HG03108 (cell line): ENCODE results near the gene NLGN4X.

Experiments used
- ATAC-seq: cut with Tn5 transposase; IDR thresholded peaks from one replicate; pipeline ENCODE4 v1.9.1; 2021; ENCODE audit warnings: moderate library complexity; ENCODE audit not compliant: unreplicated experiment

The NLGN4X gene

DNA sequence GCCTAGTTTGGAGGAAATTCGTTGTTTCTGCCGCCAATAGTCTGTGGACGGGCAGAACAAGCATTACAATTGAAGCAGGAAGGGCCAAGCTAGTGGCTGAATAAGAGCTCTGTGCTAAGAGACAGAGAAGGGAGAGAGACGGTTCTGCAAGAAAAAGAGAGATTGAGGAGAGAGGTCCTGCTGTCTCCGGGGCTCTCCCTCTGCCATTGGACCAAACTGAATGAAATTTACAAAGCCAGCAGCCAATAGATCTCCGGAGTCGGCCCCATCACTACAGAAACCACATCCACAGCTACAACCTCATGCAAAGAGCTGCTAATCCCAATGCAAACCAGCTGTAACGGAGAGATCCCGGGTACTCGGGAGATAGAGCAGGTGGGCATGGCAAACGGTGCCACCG lies at the start of gene NLGN4X:
Gene NLGN4X (minus strand): TSS at position 148 of the 400 bp plus-strand sequence. CDS start 77,401 bp downstream, outside the sequence.
- ATAC-seq = no peak

DNA sequence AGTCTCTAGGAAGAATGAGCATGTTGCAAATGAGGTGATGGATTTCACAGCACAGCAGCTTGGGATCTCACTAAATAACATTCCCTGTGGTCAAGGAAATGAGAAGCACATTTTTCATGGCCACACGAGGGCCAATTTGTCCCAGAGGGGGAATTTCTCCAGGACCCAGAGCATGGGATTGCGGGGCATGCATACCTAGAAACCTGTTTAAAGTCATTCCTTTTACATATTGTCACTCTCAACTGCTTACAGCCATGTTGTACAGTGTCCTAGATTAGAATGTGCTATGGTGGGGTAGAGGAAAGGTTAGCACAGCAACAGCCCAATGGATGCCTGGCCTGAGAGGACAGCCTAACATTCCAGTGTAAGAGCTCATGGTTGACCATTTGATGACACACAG lies 37.4 kb upstream of the NLGN4X start:
- no peak for ATAC-seq

DNA sequence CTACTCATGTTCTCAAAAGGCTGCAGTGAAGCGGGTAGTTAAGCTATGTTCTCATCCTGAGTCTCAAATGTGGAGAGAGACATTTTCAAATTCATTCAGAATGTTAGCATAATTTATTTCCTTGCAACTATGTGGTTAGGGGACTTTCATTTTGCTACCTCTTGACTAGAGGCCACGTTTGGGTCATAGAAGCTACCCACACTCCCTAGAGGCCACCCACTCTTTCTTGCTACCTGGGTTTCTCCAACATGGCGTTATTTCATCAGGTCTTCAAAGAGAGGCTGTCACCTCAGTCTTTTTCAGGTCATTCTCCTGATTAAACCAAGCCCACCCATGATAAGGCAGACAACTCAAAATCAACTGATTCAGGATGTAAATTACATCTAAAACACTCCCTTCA lies 34.3 kb upstream of the NLGN4X start:
- ATAC-seq = no peak

DNA sequence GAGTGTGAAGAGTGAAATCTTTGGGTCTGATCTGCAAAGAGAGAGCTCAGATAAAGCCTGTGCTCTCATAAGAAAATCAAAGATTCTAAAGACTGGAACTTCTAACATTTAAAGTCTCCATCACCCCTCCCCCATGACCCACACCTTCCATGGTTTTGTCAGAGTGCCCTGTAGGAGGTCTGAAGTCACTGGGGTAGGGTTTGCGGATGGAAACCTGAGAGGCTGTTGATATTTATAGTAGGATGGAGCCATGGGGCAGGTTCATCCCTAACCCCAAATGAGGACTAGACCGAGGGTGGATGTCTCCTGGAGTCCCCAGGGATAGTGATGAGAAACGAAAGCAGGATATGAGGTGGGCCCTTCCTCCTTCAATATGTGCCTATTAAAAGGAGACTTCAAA lies 28.4 kb upstream of the NLGN4X start:
- no peak for ATAC-seq

DNA sequence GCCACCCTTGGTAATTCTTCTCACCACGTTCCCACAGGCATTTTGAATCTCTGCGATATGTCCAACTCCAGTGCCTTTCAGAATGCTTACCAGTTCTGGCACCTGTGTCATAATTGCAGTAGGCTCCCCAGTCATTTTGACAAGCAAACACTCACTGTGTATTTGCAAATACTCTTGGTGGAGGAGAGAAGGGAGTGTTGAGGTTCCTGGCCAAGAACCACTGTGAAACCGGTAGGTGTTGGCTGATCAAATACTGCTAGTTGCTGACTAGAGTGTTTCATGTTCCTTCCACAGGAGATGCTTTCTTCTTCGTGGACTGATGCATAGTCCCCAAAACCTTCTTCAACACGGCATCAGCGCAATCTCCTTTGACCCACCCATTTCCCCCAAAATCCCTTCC lies 16.0 kb upstream of the NLGN4X start:
- no peak for ATAC-seq

DNA sequence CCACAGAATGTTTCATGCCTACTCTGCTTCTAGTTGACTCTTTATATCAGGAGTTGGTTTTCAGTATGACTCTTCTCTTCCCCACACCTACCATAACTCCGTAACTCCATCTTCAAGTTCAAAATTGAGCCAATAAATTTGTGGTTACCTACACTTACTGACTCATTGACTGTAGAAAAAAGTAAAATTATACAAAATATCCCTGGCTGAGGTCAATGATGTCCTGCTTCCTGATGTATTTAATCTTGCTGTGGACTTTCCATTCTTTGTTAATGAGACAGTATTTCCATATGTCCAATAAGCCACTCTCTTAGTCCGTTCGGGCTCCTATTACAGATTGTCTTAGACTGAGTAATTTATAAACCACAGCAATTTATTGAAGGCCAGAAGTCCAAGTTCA lies 9.9 kb upstream of the NLGN4X start:
- ATAC-seq = no peak

DNA sequence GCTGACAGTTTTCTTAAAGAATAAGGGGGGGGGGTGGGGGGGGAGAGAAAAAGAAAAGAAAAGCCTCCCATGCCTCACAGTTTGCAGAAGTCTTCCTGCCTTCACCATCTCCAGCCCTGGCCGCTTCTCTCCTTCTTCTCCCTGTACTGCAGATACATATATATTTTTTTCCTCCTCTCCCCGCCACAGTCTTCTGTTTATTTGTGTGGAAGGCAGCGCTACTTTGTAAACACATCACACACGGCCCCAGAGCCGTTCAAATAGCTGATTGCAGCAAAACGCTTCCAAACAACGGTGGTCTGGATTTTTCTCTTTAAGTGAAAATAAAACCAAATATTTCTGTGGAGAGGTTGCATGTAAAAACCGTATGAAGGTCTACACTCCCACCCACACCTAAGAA lies 732 bp downstream of the NLGN4X start:
- no peak for ATAC-seq

DNA sequence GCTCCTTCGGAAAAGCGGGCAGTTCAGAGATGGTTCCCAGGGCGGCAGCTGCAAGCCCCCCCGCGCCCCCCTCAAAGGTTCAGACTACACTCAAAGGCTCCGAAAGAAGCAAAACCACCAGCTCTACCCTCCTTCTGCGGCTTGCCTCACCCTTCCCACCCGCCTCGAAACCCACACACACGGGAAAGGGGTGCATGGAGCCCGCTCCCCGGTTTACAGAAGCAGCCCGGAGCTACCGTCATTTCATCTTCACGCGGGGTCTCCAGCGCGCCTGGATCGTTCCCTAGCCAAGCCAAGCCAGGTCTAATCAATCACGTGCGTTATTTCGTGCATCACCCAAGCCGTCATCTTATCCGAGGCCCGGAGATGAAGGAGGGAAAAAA lies 1.2 kb downstream of the NLGN4X start:
- no peak for ATAC-seq

DNA sequence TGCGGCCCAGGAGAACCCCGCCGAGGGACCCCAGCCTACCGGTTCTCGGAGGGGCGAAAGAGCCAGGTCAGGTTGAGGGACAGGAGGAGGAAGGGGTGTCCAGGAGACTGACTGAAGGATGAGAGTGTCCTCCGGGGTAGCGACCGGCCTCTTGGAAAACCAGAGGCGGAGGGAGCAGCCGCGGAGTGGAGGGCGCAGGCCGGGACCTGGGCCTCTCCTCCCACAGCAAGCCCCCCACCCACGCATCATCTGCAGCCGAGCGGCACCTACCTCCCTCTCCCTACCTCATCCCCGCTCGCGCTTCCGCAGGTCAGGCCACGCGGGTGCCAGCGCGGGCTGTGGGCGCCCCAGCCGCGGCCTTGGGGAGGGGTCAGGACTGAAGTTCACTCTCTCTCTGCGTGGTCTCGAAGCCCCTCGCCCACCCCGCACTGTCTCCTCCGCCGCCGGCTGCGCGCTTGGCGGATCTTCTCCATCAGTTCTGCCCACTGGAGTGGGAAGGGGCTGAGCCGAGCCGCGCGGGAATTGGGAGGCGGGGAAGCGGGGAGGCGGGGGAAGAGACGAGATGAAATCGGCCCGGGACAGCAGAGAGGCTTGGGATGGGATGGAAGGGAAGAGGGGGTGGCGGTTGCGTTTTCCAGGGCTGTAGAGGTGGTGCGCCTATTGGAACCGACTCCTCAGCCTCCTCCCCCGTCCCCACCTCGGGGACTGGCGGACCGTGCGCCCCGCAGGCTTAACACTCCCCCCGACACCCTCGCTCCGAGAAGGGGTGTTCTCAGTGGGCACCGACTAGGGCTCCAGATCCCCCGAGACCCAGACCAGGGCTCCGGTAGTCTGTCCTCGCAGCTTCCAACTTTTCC lies 1.8 kb downstream of the NLGN4X start:
- no peak for ATAC-seq

DNA sequence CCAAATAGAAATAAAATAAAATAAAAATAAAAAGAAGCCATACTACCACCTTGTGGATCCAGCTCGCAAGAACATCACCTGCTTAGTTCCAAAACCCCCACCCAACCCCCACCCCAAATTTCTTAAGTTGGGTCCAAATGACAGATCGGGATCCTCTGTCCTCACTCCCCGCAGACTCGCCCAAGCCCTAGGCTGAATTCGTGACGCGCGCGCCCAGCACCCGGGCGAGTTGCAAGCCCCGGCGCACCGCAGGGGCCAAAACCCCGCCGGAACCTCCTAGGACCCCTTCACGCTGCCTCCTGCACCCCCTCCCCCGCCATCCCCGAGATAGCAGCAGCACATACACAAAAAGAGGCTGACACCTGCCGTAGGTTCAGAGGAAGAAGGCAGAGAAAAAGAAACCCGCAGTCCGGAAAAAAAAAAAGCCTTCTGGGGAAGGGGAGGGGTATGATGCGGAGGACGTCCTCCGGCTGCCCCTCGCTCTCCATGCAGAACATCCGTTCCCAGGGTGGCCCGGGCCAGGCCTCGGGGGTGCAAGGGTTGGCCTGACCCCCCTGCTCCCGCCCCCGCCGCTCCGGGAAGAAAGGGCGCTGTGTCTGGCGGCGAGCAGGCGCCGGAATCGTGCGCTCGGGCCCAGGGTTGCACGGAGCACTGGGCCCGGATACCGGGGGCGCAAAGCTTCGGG lies 2.6 kb downstream of the NLGN4X start:
- ATAC-seq = no peak

DNA sequence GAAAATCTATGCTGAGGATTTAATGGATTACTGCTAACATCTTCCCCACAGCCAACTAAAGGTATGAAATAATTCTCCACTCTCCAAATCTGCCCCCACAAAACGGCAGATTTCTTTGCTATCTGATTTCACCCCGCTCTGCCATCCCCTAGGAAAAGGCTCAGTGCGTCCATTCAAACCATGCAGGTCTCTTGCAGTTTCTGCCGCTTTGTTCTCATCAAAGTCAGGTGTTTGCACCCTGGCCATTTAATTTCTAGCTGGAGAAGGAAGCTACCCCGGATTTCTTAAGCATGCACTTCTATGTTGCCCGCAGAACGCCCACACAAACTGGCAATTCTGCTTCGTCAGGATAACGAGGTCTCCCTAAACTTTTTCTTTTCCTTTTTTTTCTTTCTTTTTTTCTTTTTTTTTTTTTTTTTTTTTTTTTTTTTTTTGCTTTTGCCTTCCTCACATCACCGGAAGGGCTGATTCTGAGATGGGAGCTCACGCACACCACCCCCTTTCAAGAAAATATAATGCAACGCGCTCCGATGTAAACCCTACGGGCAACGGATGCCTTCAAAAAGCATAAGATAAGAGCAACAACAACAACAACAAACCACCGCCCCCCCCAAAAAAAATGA lies 3.3 kb downstream of the NLGN4X start:
- ATAC-seq = no peak

DNA sequence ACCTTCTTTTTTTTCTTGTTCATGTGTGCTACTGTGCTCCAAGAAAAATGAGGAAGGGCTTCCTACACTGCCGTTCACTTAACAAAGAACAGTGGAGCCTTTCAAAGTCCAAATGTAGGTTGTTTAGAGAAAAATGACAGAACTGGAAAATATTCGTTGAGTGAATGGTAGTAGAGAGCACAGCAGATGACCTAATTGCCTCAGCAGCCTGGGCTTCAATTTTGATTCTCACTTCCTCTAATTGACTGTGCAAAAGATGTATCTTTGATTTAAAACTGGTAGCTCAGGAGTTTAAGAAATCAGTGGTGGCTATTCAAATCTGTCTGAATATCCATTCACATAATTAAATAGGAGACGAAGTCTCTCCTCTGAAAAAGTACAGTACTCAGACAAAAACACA lies 5.2 kb downstream of the NLGN4X start:
- no peak for ATAC-seq

DNA sequence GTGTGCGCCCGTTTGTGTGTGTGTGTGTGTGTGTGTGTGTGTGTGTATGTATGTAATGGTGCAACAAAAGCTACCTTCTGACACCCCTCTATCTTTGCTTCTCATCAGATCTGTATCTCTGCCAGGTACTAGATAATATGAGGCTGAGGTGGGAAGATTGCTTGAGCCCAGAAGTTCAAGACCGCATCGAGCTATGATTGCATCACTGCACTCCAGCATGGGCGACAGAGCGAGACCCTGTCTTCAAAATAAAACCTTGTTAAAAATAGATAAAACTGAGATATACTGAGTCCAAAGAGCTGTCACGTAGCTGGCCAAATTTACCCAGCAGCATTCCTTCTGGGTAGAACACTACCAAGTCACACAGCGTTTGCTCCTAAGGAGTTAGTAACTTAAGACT lies 18.4 kb downstream of the NLGN4X start:
- ATAC-seq = no peak

DNA sequence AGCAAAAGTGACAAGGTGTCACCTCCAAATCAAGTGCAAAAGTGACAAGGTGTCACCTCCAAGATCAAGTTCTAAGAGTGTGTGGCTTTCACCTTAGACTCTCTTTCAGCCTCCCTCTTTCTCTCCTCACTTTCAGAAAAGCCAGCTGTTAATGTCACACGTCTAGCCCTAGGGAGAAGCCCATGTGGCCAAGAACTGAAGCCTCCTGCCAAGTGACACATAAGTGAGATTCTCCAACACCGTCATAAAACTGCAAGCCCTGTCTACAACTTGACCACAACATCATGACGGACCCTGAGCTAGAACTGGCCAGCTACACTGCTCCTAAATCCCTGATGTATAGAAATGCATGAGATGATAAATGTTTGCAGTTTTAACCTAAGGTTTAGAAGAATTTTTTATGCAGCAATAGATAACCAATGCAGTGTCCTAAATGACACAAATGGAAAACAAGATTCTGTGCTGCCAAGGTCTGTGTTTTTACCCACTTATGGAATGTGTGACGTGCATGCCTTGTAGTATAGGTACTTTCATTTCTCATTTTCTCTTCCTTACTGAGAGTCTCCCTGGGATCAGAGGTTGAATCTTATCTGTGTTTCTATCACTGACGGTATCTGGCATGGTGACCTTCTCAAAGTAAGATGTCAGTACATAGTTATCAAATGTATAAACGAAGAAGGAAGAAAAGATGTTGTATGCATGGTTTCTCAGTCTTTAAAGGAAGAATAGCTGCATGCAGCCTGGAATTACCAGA lies 25.0 kb downstream of the NLGN4X start:
- no peak for ATAC-seq

DNA sequence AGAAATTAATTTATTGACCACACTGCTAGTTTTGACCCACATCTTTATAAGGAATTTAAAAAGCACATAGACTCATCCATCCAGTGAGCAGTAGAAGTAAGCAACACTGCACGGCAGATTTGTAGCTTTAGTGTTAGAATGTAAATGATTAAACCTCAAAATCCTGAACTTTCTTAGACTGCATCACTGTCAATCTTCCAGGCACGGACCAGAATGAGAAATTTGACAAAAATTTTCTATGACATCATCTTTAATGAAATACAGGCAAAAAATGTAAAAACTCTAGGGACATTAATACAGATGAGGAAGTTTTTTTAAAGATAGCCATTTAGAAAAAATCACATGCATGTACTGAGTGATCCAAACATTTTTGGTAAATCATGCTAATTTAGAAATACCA lies 29.2 kb downstream of the NLGN4X start:
- no peak for ATAC-seq

DNA sequence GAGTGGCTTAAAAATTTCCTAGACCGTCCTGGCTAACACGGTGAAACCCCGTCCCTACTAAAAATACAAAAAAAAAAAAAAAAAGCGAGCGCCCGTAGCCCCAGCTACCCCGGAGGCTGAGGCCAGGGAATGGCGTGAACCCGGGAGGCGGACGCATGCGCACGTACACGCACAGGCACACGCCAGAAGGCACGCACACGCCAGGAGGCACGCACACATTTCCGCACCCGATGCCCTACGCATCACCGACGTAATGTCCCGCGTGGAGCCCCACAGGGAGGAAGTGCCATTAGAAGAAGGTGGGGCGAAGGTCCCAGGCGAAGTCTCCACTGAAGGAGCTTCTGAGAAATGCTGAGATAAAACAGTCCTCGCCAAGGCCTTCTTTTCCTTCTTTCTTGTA lies 41.4 kb downstream of the NLGN4X start:
- no peak for ATAC-seq

DNA sequence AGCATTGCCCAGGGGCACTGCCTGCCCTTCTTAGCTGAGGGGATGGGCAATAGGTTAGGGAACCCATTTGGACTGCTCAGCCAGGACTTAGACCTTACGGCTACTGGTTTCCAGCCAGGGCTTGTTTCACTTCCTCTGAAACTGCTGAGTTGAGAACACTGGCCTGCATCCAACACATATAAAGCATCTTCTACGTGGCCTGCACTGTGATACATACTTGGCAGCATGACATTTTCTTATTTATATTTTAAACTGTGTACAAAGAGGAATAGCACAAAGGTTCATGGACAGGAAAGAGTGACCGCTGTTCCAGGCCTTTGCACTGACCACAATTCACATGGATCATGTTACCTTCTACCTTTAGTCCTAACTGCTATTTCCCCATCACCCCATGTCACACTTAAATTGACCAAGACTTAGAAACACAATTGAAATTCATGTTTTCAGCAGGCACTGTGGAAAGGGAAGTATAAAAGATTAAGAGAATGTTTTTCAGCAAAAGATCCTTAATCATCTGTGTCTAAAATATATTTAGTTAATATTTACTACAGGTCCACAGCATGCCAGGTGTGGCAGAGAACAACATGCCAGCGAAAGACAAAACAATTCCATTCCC lies 43.7 kb downstream of the NLGN4X start:
- peak; percentile 96 for ATAC-seq

DNA sequence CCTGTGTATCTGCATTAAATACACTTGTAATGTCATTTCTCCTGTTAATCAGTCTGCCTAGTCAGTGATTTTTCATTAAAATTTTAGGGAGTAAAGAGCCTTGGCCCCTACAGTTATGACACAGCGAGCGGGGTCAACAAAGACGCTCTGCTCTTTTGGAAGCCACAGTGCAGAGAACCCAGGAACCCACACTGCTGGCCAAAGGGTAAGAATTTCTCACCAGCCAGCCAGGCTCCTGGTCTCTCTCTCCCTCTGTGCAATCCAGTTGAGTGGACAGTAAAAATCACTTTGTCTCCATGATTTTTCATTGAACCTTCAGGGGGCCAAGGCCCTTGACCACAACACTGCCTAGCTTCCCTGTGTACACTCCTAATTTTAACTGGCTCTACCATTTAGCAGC lies 52.8 kb downstream of the NLGN4X start:
- ATAC-seq = no peak

DNA sequence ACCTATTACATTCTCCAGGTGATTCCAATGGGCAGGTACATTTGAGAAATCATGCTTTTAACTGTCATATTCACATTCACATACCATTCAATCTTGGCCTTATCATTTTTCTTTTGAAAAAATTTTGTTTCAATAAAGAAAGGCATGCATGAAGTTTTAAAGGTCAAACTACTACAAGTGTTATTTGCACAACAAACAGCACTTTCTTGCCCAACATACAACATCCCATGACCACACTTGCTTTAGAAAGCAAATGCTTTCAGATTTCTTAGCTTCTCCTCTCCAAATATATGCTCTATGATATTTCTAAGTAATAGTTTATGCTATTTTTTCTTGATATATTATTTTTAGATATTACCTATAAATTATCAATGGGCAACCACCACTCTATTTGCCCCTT lies 58.2 kb downstream of the NLGN4X start:
- no peak for ATAC-seq

DNA sequence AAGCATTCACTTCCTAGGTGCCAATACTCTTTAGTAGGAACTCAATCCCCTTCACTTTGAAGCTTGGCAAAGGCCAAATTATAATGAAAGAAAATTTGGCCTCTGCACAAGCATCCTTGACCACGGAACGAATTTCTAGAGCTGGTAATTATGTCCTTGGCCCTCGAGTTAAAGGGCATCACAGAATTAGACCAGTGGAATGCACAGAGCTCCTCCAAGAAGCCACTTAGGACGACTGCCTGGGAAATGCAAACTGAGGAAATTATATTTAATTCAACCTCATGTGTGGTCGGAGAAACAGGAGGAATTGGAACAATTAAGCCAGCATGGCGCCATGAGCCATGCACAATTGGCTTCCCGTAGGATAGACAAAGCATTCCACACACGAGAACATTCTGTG lies 59.3 kb downstream of the NLGN4X start:
- no peak for ATAC-seq

DNA sequence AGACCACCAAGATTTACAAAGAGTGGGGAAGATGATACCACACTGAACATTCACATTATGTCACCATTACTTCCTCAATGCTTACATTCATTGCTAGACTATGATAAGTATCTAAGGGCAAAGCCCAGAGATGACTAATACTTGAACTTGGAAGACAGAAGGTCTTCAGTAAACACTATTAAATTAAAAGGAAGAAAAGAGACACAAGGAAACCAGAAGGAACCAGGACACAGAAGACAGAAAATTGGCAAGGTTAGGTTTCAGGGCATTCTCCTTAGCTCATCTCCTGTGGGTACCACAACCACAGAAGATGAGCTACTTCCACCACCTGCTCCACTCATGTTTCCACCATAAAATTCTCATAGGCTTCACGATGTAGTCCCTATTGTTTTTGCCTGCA lies 64.9 kb downstream of the NLGN4X start:
- ATAC-seq = no peak
